Upper lobe of right lung (tissue), 1 donor: Measurements from ENCODE around the gene ZFX. TPM values are rescaled to one million over a fixed set of nuclear protein-coding genes. Genes with fewer than 3 reads are reported as not detected.
"Not testable (repeated sequence)": the region's sequence is repeated elsewhere in the genome, so short reads cannot be mapped to it uniquely, and the experiment has no call there.

ENCODE experiments used
- ATAC-seq: fragments of 200-7000 bp; cut with Tn5 transposase; one replicate; pipeline ENCODE4 v1.9.1; 2020; ENCODE audit warnings: mild to moderate bottlenecking, moderate library complexity
- DNase-seq: peaks from one replicate; pipeline ENCODE4 v3.0.0-alpha.2; 2020
- H3K27ac ChIP-seq: fragments of 200-600 bp; one replicate; pipeline ENCODE4 v1.8.0; 2022
- H3K27me3 ChIP-seq: fragments of 200-600 bp; one replicate; pipeline ENCODE4 v1.8.0; 2022; ENCODE audit warnings: mild to moderate bottlenecking
- H3K36me3 ChIP-seq: fragments of 200-600 bp; one replicate; pipeline ENCODE4 v1.8.0; 2022
- H3K4me1 ChIP-seq: fragments of 200-600 bp; one replicate; pipeline ENCODE4 v1.8.0; 2022
- H3K4me3 ChIP-seq: fragments of 200-600 bp; one replicate; pipeline ENCODE4 v1.8.0; 2022; ENCODE audit warnings: mild to moderate bottlenecking
- H3K9me3 ChIP-seq: fragments of 200-600 bp; one replicate; pipeline ENCODE4 v1.8.0; 2022
- intact Hi-C: fragments of 100-400 bp; cut with DNase I; formaldehyde crosslinking; loops from one replicate; pipeline ENCODE4 v1.11.0; 2022
- total RNA-seq: library from RNA; stranded (reverse); fragmentation: NEBNext Ultra II Directional; extraction: Animal tissue kit (Norgen Biotek cat#: 25700); gene quantifications from one replicate; pipeline ENCODE4 v1.2.1, GENCODE V29; 2021
- TF ChIP-seq, protein P1 (sequence below): fragments of 200-600 bp; IDR thresholded peaks from one replicate; pipeline ENCODE4 v1.8.0; 2022; ENCODE audit warnings: antibody characterized with exemption
- donor health status: DM: no; HTN: yes; CAD: no; lungs with severe emphysema.

Gene ZFX
- total RNA-seq, 1 donor from 2014 or later: 41.5 TPM

DNA sequence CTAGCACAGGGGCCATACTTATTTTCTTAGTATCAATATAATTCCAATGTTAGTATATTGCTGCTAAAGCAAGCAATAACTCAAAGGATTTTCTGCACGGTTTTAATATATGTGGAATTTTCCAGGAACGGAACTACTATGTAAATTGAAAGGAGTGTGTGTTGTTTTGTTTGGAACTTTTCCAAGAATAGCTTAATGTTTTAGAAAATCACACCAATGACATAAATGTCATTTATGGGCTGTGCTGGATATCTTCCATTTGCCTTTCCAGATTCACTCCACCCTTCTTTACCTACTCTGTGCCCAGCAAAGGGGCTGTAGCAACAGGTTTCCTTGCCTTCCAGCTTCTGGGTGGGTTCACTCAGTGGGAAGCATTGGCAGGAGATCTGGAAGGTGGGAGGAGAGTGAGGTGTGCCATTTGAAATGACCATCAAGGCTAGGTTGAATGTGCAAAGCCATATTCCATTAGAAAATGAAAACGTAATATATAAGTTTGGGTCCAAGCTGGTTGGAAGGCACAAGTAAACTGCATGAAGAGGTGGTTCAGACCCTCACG lies 25.2 kb upstream of the ZFX start:
- DNase-seq (no peak), ATAC-seq (no peak)
- H3K9me3 ChIP-seq: no peaks in the 10 kb centered on the region
- H3K4me1 ChIP-seq: no peaks in the 10 kb centered on the region
- TF ChIP-seq, protein P1, sequence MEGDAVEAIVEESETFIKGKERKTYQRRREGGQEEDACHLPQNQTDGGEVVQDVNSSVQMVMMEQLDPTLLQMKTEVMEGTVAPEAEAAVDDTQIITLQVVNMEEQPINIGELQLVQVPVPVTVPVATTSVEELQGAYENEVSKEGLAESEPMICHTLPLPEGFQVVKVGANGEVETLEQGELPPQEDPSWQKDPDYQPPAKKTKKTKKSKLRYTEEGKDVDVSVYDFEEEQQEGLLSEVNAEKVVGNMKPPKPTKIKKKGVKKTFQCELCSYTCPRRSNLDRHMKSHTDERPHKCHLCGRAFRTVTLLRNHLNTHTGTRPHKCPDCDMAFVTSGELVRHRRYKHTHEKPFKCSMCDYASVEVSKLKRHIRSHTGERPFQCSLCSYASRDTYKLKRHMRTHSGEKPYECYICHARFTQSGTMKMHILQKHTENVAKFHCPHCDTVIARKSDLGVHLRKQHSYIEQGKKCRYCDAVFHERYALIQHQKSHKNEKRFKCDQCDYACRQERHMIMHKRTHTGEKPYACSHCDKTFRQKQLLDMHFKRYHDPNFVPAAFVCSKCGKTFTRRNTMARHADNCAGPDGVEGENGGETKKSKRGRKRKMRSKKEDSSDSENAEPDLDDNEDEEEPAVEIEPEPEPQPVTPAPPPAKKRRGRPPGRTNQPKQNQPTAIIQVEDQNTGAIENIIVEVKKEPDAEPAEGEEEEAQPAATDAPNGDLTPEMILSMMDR: no peak
- H3K4me3 ChIP-seq: no peak overlapping the region
- H3K36me3 ChIP-seq: no peaks in the 10 kb centered on the region
- intact Hi-C loops: no loop called here
- H3K27me3 ChIP-seq: no peaks in the 10 kb centered on the region
- H3K27ac ChIP-seq: no peak overlapping the region

DNA sequence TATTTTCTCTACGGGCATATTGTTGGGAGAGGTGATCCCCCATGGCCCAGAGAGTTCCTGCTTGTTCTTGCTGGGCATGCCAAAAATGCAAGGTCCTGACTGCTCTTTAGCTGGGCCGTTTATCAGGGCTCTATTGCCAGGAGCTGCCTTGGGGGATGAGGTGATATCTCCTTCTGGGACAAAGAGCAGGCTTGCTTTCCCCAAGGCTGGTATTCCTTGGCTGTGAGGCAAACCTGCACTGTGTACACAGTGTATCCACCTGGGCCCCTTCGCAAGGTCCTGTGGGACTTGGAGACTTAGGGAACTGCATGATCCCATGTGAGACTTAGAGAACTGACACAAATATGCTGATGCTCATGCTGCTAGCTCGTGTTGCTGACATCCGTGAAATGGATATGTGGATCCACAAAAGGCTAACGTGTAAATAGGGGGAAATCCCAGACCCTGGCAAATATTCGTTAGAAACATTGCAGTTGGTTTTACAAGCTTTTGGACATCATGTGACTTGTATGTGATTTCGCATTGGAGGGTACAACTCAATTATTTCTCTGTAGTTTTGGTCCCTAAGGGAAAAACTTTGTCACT lies 24.4 kb upstream of the ZFX start:
- TF ChIP-seq, protein P1: no peak
- Histone ChIP-seq H3K27ac (no peak overlapping the region), H3K4me3 (no peak overlapping the region), H3K27me3 (no peaks in the 10 kb centered on the region), H3K36me3 (no peaks in the 10 kb centered on the region), H3K9me3 (no peaks in the 10 kb centered on the region), H3K4me1 (no peaks in the 10 kb centered on the region)
- ATAC-seq: no peak
- no peak for DNase-seq
- intact Hi-C loops: no loop called here

DNA sequence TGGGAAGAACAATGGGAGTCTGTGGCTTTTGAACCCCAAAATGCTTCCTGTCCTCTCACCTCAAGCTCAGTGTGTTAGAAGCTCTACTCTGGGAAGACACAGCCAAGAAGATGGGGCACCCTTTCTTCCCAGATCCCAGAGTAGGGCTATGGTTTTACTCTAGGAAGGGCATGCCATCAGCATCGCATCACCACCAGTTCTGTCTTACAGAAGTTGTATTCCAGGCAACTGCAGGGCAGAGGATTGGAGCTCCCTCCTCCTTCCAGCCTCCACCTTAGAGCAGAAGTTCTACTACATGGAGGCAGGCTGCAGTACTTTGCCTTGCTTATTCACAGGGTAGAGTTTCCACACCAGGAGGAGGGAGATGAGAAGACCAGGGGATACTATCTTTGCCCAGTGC lies 18.1 kb upstream of the ZFX start:
- TF ChIP-seq, protein P1: no peak
- H3K27ac ChIP-seq: no peak overlapping the region

DNA sequence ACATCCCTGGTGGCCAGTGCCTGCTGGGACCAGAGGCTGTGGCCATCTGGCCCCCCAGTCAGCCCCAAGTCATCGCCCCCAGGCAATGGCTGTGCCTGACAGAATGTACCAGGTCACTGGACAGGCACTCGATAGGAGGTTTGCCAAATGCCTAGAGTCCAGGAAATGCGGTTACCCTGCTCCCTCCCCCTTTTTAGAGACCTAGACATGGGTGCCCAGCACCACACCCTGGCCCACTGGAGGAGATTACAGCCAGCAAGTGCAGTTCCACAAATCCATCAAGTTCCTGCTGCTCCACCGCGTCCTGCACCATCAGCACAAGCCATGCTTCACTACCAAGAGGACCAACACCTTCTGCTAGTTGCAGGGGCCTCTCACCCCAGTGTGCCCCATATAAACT lies 16.2 kb upstream of the ZFX start:
- Histone ChIP-seq H3K36me3 (no peaks in the 10 kb centered on the region), H3K27me3 (no peaks in the 10 kb centered on the region), H3K4me1 (no peaks in the 10 kb centered on the region), H3K4me3 (no peak overlapping the region), H3K27ac (no peak overlapping the region), H3K9me3 (no peaks in the 10 kb centered on the region)
- TF ChIP-seq, protein P1: no peak
- intact Hi-C loops: no loop called here
- DNase-seq: no peak
- ATAC-seq: no peak

More for the DNA sequence above, 18.1 kb upstream of the ZFX start:
- no peaks in the 10 kb centered on the region for H3K27me3 ChIP-seq
- no peaks in the 10 kb centered on the region for H3K9me3 ChIP-seq
- DNase-seq: no peak
- ATAC-seq: no peak
- intact Hi-C loops: no loop called here
- no peak overlapping the region for H3K4me3 ChIP-seq
- H3K36me3 ChIP-seq: no peaks in the 10 kb centered on the region
- no peaks in the 10 kb centered on the region for H3K4me1 ChIP-seq

DNA sequence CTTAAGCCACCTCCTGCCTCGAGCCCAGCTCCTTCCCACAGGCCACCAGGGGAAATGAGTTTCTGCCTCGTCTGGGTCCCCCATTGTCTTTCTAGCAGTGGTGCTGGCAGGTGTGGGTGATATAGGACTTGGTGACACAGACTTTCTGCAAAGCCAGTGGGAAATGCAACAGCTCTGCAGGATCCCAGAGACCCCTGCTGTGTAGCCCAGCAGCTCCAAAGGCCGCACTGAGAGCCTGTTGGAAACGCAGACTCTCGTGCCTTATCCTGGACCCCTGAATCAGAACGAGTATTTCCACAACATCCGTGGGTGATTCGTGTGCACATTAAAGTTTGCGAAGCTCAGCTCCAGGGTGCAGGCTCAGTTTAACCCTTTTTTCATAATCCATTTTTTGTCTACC lies 13.8 kb upstream of the ZFX start:
- intact Hi-C loops, H3K36me3 ChIP-seq, ATAC-seq, DNase-seq, H3K4me1 ChIP-seq, H3K27me3 ChIP-seq, H3K9me3 ChIP-seq, H3K27ac ChIP-seq, H3K4me3 ChIP-seq: not testable (repeated sequence)

DNA sequence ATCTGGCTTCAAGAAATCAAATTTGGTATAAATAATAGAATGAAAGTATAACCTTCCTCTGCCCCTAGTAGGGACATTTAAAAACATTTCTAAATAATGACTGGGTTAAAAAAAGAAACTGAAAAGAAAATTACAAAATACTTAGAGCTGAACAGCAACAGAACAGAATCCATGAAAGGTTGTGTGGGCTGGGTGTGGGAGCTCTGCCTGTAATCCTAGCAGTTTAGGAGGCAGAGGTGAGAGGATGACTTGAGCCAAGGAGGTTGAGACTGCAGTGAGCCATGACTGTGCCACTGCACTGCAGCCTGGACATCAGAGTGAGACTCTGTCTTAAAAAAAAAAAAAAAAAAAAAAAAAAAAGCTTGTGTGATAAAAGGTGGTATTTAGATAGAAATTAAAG lies 12.3 kb upstream of the ZFX start:
- intact Hi-C loops: no loop called here

DNA sequence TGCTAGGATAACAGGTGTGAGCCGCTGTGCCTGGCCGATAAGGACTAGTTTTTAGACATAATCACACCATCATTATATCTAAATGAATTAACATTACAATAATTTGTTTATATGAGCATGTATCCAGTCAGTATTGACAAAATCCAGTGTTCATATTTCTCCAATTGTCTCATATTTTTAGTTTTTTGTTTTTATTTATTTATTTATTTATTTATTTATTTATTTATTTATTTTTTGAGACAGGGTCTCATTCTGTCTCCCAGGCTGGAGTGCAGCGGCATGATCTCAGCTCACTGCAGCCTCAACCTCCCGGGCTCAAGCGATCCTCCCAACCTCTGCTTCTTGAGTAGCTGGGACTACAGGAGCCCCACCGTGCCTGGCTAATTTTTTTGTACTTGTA lies 5.5 kb upstream of the ZFX start:
- H3K27ac ChIP-seq, ATAC-seq, intact Hi-C loops, H3K27me3 ChIP-seq, H3K9me3 ChIP-seq, DNase-seq, H3K4me3 ChIP-seq, H3K36me3 ChIP-seq: not testable (repeated sequence)
- peaks cover 18% of the 10 kb centered on the region for H3K4me1 ChIP-seq

More for the DNA sequence above, 12.3 kb upstream of the ZFX start:
- H3K4me1 ChIP-seq: no peaks in the 10 kb centered on the region
- TF ChIP-seq, protein P1: no peak
- H3K27ac ChIP-seq: no peak overlapping the region
- no peaks in the 10 kb centered on the region for H3K9me3 ChIP-seq
- H3K36me3 ChIP-seq: no peaks in the 10 kb centered on the region
- no peak overlapping the region for H3K4me3 ChIP-seq
- no peaks in the 10 kb centered on the region for H3K27me3 ChIP-seq
- no peak for ATAC-seq
- DNase-seq: no peak
